Stimulated activated CD4-positive, alpha-beta T cell treated with anti-CD3 and anti-CD28 coated beads, TNF-alpha, amount 100 ng/mL, for 1 hour (primary cell): Measurements from ENCODE around the gene LRP3.
"Not testable (repeated sequence)": the region's sequence is repeated elsewhere in the genome, so short reads cannot be mapped to it uniquely, and the experiment has no call there.

Experiments
- DNase-seq, 3 donors: peaks; one replicate each; pipeline ENCODE4 v3.0.0-alpha.2; 2020; ENCODE audit warnings: low read depth in 3 of 3, low spot score in 1 of 3

Gene LRP3

GRCh38 chr19:33215438-33216197 lies 21.5 kb downstream of the LRP3 start:
- DNase-seq = no peak

DNA sequence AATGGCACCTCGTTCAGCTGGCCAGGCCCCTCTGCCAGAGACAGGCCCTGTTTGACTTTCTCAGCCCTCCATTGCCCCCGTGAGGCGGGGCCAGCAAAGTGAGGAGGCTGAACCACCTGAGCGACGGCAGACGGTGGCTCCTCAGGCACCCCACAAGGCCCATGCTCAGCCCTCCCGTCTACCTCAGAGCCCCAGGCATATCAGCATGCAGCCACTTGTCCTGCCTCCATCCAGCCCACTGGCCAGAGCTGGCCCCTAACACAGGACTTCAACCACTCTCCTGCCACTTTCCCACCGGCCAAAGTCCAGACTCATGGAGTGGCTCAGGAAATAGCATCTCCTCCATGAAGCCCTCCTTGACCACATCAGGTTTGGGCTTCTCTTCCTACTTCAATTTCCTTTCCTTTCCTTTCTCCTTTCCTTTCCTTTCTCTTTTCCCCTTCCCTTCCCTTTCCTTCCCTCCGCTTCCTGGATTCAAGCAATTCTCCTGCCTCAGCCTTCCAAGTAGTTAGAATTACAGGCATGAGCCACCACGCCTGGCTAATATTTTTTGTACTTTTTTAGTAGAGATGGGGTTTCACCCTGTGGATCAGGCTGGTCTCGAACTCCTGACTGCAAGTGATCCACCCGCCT lies 22.2 kb downstream of the LRP3 start:
- DNase-seq = no peak

GRCh38 chr19:33217881-33218280 lies 23.8 kb downstream of the LRP3 start:
- no peak for DNase-seq

DNA sequence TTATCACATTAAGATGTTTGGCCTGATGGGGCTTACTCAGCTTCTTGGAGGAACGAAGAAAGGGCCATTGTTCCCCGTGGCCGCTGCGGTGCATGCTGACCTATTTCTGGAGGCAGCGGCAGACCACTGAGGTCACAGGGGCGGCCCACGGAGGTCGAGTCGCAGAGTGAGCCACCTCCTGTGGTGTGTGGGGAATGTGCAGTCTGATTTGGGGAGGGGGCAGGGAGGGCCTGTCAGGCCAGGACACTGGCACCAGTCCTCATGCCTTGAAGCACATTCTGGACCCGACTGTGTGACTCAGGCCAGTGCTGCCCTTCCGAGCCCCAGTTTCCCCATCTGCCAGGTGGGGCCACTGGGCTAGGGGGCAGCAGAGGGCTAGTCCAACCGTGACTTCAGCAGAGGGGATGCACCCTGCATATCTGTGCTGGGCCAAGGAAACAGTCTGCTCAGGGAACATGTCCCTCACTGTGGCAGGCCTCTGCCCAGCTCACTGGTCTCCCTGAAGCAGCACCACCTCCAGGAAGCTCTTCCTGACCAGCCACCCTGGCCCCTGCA lies 25.2 kb downstream of the LRP3 start:
- no peak for DNase-seq

DNA sequence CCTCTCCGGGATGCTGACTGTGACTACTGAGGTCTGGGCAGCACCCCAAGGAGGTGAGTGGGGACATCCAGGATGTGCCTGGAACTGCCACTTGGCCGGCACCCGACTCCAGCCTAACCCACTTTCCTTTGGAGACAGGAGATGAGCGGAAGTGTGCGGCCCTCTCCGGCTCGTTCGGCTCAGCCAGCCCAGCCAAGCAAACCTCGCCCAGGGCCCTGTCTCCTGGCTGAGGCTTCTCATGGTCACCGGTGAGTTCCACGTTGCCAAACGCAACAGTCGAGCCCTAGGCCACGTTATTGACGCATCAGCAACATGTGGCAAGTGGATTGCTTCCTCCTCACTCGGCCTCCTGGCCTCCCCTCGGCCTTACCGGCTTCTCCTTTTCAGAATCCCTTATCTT lies 26.0 kb downstream of the LRP3 start:
- no peak for DNase-seq

GRCh38 chr19:33220735-33221134 lies 26.6 kb downstream of the LRP3 start:
- no peak for DNase-seq

DNA sequence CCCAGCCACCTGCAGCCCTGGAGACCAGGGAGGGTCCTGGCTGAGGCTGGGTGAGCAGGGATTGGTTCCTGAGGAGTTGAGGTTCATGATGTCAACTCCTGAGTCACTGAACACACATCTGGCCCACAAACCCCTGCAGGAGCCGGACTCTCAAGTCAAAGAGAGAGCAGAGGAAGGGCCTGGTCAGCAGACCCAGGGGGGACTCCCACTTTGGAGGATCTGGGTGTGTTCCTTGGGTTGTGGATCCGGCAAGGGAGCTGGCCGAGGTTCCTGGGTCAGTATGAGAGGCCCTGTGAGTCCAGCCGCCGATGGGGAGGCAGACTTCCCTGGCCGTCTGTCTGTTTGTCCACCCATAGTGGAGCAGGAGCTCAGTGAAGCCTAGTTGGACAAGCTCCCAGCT lies 27.5 kb downstream of the LRP3 start:
- DNase-seq = no peak

- DNase-seq = not testable (repeated sequence)
These were observed 28.1 kb downstream of the LRP3 start for GRCh38 chr19:33222255-33222654.

DNA sequence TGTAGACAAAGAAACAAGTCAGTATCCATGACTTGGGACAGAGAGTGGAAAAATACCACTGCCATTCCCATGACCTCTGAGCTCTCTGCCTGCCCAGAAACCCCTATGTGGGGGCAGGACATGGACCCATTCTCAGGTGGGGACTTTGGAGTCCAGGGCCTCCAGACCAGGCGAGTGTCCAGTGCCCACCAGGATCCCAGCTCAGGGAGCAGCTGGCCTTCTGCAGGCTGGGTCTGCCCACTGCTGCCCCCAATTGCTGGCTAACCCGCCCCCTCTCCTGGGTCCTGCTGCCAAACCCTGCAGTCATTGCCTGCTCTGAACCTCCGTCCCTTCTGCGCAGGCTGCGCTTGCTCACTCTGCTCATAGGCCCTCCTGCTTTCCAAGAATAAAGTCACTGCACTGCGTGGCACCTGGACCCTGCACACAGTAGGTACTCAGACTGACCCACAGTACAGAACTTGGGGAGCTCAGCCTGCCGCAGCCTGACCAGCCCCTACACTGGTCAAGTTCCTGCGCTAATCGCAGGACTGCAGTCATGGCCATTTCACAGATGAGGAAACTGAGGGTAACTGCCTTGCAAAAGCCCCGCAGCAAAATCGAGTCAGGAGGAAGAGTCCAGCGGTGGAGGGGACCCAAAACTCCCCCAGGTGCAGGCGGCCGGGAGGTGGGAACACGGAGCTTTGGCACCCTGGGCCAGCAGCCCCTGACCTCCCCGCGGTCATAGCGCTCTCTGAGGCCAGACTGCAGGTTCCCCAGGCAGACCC lies 30.7 kb downstream of the LRP3 start:
- no peak for DNase-seq

DNA sequence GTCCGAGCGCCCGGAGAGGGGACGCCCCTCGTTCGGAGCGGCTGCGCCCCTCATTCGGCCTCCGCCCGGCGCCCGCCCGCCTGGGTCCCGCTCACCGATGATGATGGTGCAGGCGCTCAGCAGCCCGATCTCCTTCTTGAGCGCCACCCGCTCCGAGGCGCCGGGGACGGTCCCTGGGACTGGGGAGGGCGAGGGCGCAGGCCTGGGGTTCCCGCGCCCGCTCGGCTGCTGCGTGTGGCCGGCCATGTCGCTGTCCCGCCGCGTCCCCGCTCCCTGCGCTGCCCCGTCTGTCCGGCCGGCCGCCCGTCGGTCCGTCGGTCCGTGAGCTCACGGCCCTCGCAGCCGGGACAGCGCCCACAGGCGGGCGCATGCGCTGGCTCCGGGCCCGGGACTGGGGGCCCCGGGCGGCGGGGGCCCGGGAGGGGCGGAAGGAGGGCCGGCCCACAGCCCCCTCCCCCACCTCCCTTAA lies 31.4 kb downstream of the LRP3 start, which contains the start of gene SLC7A10:
Gene SLC7A10, minus strand, starts transcription at position 393 of the 469 bp plus-strand sequence. Its CDS starts 147 bp downstream, at position 246.
- DNase-seq = no peak

DNA sequence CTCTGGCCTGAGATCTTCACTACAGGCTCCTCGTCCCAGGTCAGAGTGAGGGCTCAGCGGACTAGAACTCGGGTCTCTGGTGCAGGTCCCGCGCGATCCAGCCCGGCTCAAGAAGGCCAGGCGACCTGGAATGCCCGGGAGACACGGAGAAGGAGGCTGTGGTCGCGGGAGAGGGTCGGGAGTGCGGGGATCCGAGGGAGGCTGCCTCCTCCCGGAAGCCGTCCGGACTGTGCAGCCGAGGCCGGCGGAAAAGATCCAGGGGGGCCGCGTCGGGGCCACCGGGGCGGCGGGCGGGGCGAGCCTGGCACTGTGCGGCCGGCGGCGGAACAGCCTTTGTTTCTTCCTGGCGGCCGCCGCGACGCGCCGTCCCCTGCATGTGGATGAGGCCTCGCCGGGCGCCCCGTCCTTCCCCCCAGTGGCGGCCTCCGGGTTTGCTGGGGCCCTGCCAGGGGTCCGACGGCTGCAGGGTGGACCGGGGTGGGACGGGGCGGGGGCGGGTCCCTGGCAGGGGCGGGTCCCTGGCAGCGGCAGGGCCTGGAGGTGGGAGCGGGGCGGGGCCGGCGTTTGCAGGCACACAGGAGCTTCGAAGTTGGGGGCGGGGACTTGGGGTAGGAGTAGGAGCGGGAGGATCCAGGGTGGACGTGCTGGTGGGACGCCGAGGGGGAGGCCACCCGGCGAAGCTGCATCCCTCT lies 32.6 kb downstream of the LRP3 start:
- DNase-seq = no peak

DNA sequence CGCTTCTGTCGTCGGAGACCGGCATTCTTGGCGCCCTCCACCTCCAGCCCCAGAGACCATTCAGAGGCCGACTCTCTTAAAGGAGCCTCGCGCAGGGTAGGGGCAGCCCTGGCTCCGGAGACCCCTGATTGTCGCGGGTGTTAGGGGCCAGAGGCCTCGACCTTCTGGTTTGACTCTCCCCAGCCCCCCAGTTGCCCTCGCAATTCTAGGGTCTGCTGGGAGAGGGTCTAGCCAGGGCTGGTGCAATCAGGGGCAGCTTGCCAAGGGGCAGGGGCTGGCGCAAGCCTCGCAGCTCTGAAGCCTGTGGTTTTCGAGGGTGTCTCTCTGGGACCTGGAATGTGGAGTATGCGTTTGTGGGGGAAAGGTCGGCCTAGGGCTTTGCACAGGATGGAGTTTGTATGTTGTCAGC lies 33.1 kb downstream of the LRP3 start:
- DNase-seq = no peak

DNA sequence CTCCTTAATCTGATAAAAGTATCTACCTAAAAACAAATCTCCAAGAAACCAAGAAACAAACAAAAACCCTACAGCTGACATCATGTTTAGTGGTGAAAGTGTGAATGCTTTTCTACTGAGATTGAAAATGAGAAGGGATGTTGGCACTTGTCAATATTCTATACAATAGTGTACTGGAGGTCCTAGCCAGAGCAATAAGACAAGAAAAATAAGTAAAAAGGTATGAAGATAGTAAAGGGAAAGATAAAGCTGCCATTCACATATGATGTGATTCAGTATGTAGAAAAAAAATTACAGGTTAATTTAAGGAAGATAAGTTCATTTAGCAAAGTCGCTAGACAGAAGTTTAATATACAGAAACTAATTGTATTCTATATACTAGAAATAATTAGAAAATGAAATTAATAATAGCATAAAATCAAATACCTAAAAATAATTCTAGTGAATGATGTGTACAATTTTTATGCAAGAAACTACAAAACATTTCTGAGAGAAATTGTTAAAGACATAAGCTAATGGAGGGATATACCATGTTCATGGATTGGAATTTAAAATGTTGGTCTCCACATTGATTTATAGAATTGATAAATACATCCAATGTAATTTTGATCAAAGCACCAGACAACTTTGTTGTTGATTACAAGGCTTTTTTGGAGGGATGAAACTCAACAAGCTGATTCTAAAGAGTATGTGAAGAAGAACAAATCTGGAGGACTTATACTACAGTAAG lies 33.9 kb downstream of the LRP3 start:
- no peak for DNase-seq

GRCh38 chr19:33229962-33230361 lies 35.8 kb downstream of the LRP3 start:
- DNase-seq = no peak

DNA sequence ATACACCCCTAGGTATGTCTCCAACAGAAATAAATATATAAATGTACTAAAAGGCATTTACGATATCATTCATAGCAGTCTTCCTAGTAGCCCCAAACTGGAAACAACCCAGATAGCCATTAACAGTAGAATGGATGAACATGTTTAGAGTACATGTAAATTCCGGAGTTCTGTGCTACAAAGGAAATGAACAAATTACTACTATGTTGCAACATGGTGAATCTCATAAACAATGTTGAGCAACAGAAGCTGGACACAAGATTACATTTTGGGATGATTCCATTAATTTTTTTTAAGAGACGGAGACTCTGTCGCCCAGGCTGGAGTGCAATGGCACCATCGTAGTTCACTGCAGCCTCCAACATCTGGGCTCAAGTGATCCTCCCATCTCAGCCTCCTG lies 37.4 kb downstream of the LRP3 start:
- DNase-seq = no peak

- no peak for DNase-seq
These were observed 38.5 kb downstream of the LRP3 start for GRCh38 chr19:33232656-33233055.

GRCh38 chr19:33233056-33233873 lies 39.1 kb downstream of the LRP3 start:
- no peak for DNase-seq

DNA sequence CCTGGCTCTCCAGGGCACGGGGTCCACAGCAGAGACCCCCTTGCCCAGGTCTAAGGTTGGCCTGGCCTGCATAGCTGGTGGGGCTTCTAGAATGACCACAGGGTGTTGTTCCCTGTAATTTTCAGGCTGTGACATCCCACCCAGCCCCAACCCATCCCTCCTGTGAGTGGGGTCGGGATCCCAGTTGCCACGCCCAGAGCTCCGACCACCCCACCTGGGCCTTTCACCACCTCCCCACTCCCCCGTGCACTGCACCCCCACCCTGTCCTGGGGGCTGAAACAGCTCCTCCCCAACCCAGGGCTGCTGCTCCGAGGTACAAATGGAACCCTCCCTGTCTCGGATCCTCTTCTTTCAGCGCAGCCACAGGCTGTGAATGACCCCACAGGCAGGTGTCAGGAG lies 40.0 kb downstream of the LRP3 start:
- DNase-seq = no peak

DNA sequence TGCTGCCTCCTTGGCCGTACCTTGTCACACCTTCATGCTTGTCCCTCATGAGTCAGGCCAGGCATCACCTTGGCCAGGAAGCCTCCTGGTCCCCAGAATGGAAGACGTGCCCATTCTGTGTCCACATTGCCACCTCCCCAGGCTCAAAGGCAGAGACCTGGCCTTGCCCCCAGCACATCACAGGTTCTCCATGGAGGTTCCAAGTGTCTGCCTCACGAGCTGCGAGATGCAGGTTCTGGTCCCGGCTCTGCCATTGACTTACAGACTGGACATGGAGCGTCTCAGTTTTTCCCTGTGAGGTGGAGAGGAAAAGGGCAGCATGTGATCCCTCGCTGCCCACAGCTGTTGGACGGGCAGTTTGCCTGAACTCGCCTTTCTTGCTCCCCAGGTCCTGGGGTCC lies 40.6 kb downstream of the LRP3 start:
- no peak for DNase-seq
